ENCODE measurements around the gene TTF1.

DNA sequence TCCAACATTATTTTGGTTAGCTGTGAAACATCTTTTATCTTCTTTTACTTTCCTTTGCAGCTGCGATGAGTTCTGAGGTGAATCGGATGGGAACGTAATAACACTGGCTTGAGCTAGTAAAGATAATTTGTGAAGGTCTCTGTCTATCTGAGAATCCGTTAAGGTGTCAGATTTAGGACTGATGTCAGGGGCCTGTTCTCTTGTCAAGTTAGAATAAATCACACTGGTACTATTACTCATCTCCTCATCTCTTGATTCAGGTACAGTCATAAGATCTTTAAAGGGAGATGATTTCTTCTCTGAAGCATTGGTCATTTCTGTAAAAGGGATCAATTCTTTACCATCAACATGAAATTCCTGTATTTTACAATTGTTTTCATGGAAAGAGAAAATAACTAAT, 78.1 kb downstream of the TTF1 start:
- TF ChIP-seq, protein P1, sequence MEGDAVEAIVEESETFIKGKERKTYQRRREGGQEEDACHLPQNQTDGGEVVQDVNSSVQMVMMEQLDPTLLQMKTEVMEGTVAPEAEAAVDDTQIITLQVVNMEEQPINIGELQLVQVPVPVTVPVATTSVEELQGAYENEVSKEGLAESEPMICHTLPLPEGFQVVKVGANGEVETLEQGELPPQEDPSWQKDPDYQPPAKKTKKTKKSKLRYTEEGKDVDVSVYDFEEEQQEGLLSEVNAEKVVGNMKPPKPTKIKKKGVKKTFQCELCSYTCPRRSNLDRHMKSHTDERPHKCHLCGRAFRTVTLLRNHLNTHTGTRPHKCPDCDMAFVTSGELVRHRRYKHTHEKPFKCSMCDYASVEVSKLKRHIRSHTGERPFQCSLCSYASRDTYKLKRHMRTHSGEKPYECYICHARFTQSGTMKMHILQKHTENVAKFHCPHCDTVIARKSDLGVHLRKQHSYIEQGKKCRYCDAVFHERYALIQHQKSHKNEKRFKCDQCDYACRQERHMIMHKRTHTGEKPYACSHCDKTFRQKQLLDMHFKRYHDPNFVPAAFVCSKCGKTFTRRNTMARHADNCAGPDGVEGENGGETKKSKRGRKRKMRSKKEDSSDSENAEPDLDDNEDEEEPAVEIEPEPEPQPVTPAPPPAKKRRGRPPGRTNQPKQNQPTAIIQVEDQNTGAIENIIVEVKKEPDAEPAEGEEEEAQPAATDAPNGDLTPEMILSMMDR (IDR thresholded peaks at IDR 0.05), result no peak
- no peak for TF ChIP-seq EP300 (IDR thresholded peaks at IDR 0.05)

Data from ovary (tissue), 3 donors.